HUES6 (cell line): ENCODE data around the gene SERBP1.

Experiments used
- H3K27ac ChIP-seq: 2 replicates; pipeline ENCODE4 v1.7.0; 2013; ENCODE audit warnings: low read depth, mild to moderate bottlenecking, low read length, inconsistent platforms
- H3K27me3 ChIP-seq: 2 replicates; pipeline ENCODE4 v1.6.1; 2013; ENCODE audit warnings: low read length; ENCODE audit not compliant: control insufficient read depth, insufficient read depth
- H3K36me3 ChIP-seq: 2 replicates; pipeline ENCODE4 v1.6.1; 2013; ENCODE audit warnings: low read length; ENCODE audit not compliant: control insufficient read depth, insufficient read depth
- H3K4me1 ChIP-seq: 2 replicates; pipeline ENCODE4 v1.6.1; 2013; ENCODE audit warnings: low read length; ENCODE audit not compliant: control insufficient read depth, insufficient read depth
- H3K4me3 ChIP-seq: 2 replicates; pipeline ENCODE4 v1.5.1; 2013; ENCODE audit warnings: low read depth, low read length
- H3K9ac ChIP-seq: one replicate; pipeline ENCODE4 v1.6.1; 2013; ENCODE audit warnings: mild to moderate bottlenecking, low read length
- H3K9me3 ChIP-seq: 2 replicates; pipeline ENCODE4 v1.6.1; 2013; ENCODE audit warnings: low read depth, low read length; ENCODE audit not compliant: control insufficient read depth, insufficient read depth

The SERBP1 gene

GRCh38 chr1:67382292-67382691, 47.9 kb downstream of the SERBP1 start:
- H3K9ac ChIP-seq: no peak overlapping the region
- H3K36me3 ChIP-seq: peaks cover 5% of the 10 kb centered on the region; the same call in 1 of the 2 replicates
- H3K27ac ChIP-seq: no peak overlapping the region
- no peaks in the 10 kb centered on the region for H3K27me3 ChIP-seq
- H3K9me3 ChIP-seq: peaks cover 51% of the 10 kb centered on the region
- H3K4me1 ChIP-seq: peaks cover 4% of the 10 kb centered on the region
- no peak overlapping the region for H3K4me3 ChIP-seq

- no peak overlapping the region for H3K27ac ChIP-seq
- H3K4me3 ChIP-seq: no peak overlapping the region
- peaks cover 48% of the 10 kb centered on the region for H3K9me3 ChIP-seq
- no peak overlapping the region for H3K9ac ChIP-seq
- H3K36me3 ChIP-seq: peaks cover 5% of the 10 kb centered on the region; the same call in 1 of the 2 replicates
- no peaks in the 10 kb centered on the region for H3K27me3 ChIP-seq
- peaks cover 13% of the 10 kb centered on the region for H3K4me1 ChIP-seq
Observed at GRCh38 chr1:67381154-67381553, 49.0 kb downstream of the SERBP1 start.

- Histone ChIP-seq H3K27me3 (no peaks in the 10 kb centered on the region), H3K27ac (no peak overlapping the region), H3K4me1 (peaks cover 13% of the 10 kb centered on the region), H3K9ac (no peak overlapping the region), H3K4me3 (no peak overlapping the region), H3K9me3 (peaks cover 13% of the 10 kb centered on the region), H3K36me3 (no peaks in the 10 kb centered on the region)
Observed at GRCh38 chr1:67377253-67377652, 52.9 kb downstream of the SERBP1 start.

- H3K27ac ChIP-seq: no peak overlapping the region
- H3K4me3 ChIP-seq: no peak overlapping the region
- no peaks in the 10 kb centered on the region for H3K27me3 ChIP-seq
- H3K36me3 ChIP-seq: no peaks in the 10 kb centered on the region
- no peak overlapping the region for H3K9ac ChIP-seq
- H3K9me3 ChIP-seq: peaks cover 9% of the 10 kb centered on the region; the same call in 1 of the 2 replicates
- peaks cover 19% of the 10 kb centered on the region for H3K4me1 ChIP-seq
Observed at GRCh38 chr1:67376381-67376780, 53.8 kb downstream of the SERBP1 start.

DNA sequence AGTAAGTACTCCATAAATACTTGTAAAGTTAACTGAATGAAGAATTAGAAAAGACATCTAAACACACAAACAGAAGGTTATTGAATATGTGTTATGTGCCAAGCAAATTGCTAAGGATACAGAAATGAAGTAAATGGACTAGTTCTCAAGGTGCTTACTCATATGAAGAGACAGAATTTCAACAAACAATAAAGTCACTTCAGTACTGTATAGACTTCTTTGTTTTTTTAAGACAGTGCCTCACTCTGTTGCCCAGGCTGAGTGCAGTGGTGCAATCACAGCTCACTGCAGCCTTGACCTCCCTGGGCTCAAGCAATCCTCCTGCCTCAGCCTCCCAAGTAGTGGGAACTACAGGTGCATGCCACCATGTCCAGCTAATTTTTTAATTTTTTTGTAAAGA, 57.3 kb downstream of the SERBP1 start:
- Histone ChIP-seq H3K36me3 (no peaks in the 10 kb centered on the region), H3K27me3 (no peaks in the 10 kb centered on the region), H3K27ac (no peak overlapping the region)

GRCh38 chr1:67372136-67372535, 58.1 kb downstream of the SERBP1 start:
- Histone ChIP-seq H3K9me3 (no peaks in the 10 kb centered on the region), H3K4me3 (no peak overlapping the region), H3K4me1 (peaks cover 13% of the 10 kb centered on the region), H3K9ac (no peak overlapping the region), H3K27ac (no peak overlapping the region), H3K36me3 (no peaks in the 10 kb centered on the region), H3K27me3 (no peaks in the 10 kb centered on the region)

More for the DNA sequence above, 57.3 kb downstream of the SERBP1 start:
- Histone ChIP-seq H3K9me3 (no peaks in the 10 kb centered on the region), H3K4me3 (no peak overlapping the region), H3K9ac (no peak overlapping the region), H3K4me1 (peaks cover 19% of the 10 kb centered on the region)

GRCh38 chr1:67371681-67372080, 58.5 kb downstream of the SERBP1 start:
- Histone ChIP-seq H3K36me3 (no peaks in the 10 kb centered on the region), H3K9me3 (no peaks in the 10 kb centered on the region), H3K4me3 (no peak overlapping the region), H3K27me3 (no peaks in the 10 kb centered on the region), H3K27ac (no peak overlapping the region), H3K4me1 (peaks cover 10% of the 10 kb centered on the region), H3K9ac (no peak overlapping the region)

- Histone ChIP-seq H3K9ac (no peak overlapping the region), H3K4me1 (peaks cover 6% of the 10 kb centered on the region), H3K27ac (no peak overlapping the region), H3K36me3 (no peaks in the 10 kb centered on the region), H3K27me3 (no peaks in the 10 kb centered on the region), H3K9me3 (no peaks in the 10 kb centered on the region), H3K4me3 (no peak overlapping the region)
Observed at GRCh38 chr1:67371043-67371442, 59.2 kb downstream of the SERBP1 start.

DNA sequence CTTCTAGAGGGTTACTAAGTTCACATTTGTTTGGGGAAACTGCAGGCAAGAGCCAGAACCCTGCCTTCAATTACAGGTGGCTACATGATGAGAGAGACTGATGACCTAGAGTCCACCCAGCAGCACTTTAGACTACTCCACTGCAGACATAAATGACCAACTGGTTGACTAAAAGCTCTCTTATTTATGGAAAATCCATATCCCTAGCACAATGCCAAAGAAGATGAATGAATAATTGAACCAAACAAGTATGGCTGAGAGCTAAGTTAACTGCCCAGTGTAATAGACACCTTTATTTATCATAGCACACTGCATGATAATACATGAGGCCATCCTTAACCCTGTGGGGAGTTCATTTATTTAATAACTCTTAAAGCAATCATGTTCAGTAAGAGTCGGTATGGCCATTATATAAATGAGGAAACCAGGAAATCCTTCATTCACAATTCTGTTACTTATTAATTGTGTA, 62.1 kb downstream of the SERBP1 start:
- Histone ChIP-seq H3K27ac (no peak overlapping the region), H3K9me3 (no peaks in the 10 kb centered on the region), H3K9ac (no peak overlapping the region), H3K4me3 (no peak overlapping the region), H3K27me3 (no peaks in the 10 kb centered on the region), H3K4me1 (peaks cover 6% of the 10 kb centered on the region), H3K36me3 (no peaks in the 10 kb centered on the region)

GRCh38 chr1:67367370-67368045, 62.7 kb downstream of the SERBP1 start:
- no peak overlapping the region for H3K27ac ChIP-seq
- no peak overlapping the region for H3K9ac ChIP-seq
- H3K36me3 ChIP-seq: no peaks in the 10 kb centered on the region
- H3K9me3 ChIP-seq: no peaks in the 10 kb centered on the region
- H3K4me1 ChIP-seq: peaks cover 6% of the 10 kb centered on the region
- H3K4me3 ChIP-seq: no peak overlapping the region
- no peaks in the 10 kb centered on the region for H3K27me3 ChIP-seq

DNA sequence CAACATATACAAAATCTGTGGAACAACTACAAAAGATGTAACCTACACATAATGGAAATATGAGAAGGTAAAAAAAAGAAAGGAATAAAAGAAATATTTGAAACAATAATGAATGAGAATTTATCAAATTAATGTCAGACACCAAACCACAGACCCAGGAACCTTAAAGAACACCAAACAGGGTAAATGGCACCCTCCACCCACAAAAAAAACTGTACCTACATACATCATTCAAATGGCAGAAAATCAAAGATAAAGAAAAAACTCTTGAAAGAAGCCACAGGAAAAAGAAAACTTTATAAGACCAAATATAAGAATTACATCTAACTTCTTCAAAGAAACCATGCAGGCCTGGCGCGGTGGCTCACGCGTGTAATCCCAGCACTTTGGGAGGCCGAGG, 68.6 kb downstream of the SERBP1 start:
- no peaks in the 10 kb centered on the region for H3K9me3 ChIP-seq
- H3K4me3 ChIP-seq: no peak overlapping the region
- H3K36me3 ChIP-seq: no peaks in the 10 kb centered on the region

More for the DNA sequence above, 68.6 kb downstream of the SERBP1 start:
- Histone ChIP-seq H3K9ac (no peak overlapping the region), H3K27ac (no peak overlapping the region), H3K4me1 (no peaks in the 10 kb centered on the region), H3K27me3 (no peaks in the 10 kb centered on the region)
